ENCODE data around the gene TSPAN16.

DNA sequence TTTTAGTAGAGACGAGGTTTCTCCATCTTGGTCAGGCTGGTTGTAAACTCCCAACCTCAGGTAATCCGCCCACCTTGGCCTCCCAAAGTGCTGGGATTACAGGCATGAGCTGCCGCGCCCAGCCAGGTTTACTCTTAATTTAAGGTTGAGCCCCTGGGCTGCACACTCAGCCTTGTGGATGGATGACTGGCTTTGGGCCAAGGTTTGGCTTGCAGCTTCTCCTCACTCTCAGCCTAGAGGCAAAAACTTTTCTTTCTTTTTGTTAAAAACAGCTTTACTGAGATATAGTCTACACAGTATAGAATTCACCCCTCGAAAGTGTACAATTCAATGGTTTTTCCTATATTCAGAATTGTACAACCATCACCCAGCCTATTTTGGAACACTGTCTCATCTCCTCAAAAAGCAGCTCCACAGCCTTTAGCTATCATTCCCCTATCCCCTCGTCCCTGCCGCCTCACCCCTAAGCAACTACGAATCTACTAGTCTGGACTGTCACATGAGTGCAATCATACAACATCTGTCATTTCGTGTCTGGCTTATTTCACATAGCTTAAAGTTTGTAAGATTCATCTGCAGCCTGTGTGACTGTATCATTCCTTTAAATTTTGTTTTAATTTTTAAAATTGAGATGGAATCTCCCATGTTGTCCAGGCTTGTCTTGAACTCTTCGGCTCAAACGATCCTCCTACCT is 14.5 kb upstream of the TSPAN16 start:
- TF ChIP-seq POLR2A (IDR thresholded peaks at IDR 0.05), result no peak
- TF ChIP-seq, protein P1, sequence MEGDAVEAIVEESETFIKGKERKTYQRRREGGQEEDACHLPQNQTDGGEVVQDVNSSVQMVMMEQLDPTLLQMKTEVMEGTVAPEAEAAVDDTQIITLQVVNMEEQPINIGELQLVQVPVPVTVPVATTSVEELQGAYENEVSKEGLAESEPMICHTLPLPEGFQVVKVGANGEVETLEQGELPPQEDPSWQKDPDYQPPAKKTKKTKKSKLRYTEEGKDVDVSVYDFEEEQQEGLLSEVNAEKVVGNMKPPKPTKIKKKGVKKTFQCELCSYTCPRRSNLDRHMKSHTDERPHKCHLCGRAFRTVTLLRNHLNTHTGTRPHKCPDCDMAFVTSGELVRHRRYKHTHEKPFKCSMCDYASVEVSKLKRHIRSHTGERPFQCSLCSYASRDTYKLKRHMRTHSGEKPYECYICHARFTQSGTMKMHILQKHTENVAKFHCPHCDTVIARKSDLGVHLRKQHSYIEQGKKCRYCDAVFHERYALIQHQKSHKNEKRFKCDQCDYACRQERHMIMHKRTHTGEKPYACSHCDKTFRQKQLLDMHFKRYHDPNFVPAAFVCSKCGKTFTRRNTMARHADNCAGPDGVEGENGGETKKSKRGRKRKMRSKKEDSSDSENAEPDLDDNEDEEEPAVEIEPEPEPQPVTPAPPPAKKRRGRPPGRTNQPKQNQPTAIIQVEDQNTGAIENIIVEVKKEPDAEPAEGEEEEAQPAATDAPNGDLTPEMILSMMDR (IDR thresholded peaks at IDR 0.05), result no peak

Data from heart left ventricle (tissue), 13 donors.